Measurements from ENCODE around the gene LRBA.

DNA sequence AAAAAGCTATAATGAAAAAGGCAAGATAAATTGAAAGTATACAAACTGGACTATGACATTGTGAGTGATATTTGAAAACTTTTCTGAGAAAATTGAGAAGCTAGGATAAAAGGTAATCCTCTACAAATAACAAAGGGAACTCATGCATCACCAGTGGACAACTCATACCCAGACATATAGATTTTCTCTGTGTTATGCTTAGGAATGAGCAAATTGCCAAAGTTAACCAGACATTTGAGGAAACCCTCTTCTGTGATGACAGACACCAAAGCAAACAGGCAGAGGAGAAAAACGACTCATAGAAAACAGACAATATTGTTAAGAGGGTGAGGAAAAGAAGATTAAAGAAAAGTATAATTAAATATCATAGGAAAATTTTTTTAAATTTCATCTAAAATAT is 246.6 kb downstream of the LRBA start:
- TF ChIP-seq, protein P1, sequence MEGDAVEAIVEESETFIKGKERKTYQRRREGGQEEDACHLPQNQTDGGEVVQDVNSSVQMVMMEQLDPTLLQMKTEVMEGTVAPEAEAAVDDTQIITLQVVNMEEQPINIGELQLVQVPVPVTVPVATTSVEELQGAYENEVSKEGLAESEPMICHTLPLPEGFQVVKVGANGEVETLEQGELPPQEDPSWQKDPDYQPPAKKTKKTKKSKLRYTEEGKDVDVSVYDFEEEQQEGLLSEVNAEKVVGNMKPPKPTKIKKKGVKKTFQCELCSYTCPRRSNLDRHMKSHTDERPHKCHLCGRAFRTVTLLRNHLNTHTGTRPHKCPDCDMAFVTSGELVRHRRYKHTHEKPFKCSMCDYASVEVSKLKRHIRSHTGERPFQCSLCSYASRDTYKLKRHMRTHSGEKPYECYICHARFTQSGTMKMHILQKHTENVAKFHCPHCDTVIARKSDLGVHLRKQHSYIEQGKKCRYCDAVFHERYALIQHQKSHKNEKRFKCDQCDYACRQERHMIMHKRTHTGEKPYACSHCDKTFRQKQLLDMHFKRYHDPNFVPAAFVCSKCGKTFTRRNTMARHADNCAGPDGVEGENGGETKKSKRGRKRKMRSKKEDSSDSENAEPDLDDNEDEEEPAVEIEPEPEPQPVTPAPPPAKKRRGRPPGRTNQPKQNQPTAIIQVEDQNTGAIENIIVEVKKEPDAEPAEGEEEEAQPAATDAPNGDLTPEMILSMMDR (IDR thresholded peaks at IDR 0.05) = no peak
- TF ChIP-seq POLR2A (IDR thresholded peaks at IDR 0.05) (no peak), EP300 (IDR thresholded peaks at IDR 0.05) (no peak), POLR2AphosphoS5 (IDR thresholded peaks at IDR 0.05) (no peak)

Measured in stomach (tissue), 4 donors.